Measurements from ENCODE around the gene DRD2. TPM values are rescaled to one million over a fixed set of nuclear protein-coding genes. Genes with fewer than 3 reads are reported as not detected.

DRD2 gene
- total RNA-seq, 1 experiment from 2014 or later, result 2.7 TPM

DNA sequence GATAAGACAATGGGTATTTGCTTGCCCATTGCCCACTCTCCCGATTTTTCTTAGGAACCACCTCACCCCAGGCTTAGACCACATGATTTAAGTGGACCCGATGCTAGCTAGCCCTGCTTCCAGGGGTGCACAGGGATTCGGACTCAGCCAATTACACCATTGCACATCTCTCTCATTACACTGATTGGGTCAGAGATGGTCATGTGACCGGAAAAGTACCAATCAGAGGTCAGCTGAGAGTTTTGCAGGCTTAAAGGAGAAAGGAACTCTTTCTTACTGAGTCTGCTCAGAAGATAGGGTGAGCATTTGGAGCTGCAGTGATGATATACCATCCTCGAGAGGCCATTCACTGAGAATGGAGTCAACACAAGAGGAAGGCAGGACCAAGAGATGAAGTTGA, 99.8 kb downstream of the DRD2 start:
- H3K9me3 ChIP-seq, result no peaks in the 10 kb centered on the region
- H3K4me3 ChIP-seq, result no peak overlapping the region
- H3K27me3 ChIP-seq, result no peaks in the 10 kb centered on the region
- H3K36me3 ChIP-seq, result no peaks in the 10 kb centered on the region
- DNase-seq, result no peak

DNA sequence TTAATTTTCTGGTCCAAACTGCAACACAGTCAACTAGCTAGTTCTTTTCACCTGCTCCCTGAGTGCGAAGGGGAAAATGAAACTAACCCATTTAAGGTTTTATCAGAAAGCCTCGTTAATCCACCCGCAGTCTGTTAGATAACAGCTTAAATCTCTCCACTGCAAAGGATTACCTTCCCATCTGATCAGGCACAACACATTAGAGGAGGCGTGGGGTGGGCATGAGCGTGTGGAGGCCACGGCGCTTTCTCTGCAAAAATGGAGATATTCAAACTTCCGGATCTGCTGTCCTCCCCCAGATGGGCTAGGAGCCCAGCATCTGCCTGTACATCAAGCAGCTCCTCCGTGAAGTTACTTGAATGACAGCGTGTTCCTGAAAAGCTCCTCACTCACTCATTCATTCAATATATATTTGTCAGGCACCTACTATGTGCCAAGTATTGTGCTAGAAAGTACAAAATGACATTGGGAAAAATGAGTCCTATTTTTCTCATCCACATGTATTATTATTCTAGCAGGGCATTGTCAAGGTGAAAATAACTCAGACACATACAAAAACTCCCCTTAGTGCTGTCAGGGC, 101.1 kb downstream of the DRD2 start:
- H3K4me3 ChIP-seq, result no peak overlapping the region

DNA sequence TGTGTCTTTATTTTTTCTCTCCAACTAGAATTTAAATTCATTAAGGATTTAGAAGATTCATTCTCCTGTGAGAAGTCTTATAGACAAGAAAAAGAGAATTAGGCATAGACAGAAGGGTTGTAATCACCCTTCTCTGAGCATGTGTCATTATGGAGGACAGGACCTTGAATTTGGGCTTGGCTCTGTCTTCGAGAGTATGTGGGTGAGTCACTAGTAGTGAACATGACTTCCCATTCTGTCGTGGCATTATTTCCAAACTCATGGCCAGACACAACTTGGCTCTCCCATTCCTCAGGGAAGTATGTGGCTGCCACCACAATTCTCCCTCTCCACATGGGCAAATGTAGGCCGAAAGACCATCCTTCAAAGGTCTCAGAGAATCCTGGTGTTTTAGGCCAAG, 101.9 kb downstream of the DRD2 start:
- no peaks in the 10 kb centered on the region for H3K36me3 ChIP-seq
- DNase-seq, result peak; percentile 71
- H3K4me3 ChIP-seq, result no peak overlapping the region
- H3K9me3 ChIP-seq, result no peaks in the 10 kb centered on the region
- no peaks in the 10 kb centered on the region for H3K27me3 ChIP-seq

More for the DNA sequence above, 101.1 kb downstream of the DRD2 start:
- DNase-seq, result no peak
- Histone ChIP-seq H3K36me3 (no peaks in the 10 kb centered on the region), H3K27me3 (no peaks in the 10 kb centered on the region), H3K9me3 (no peaks in the 10 kb centered on the region)

DNA sequence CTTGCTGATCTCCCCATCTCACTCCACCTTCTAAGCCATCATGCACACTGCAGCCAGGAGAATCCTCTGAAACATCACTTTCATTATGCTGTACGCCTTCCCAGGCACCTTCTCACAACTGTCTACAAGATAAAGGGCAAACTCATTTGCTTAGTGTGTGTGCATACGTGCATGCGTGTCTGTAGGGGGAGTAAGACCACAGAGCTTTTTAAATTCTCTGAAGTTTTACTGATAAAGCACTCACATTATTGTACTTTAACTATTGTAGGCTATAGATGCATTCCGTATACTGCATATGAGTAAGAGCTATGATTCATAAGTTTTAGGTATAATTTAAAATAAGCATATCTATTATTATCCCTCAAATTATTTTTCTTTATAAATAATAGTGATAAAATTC, 102.9 kb downstream of the DRD2 start:
- DNase-seq, result no peak
- H3K27me3 ChIP-seq, result no peaks in the 10 kb centered on the region
- no peak overlapping the region for H3K4me3 ChIP-seq
- H3K9me3 ChIP-seq, result no peaks in the 10 kb centered on the region
- no peaks in the 10 kb centered on the region for H3K36me3 ChIP-seq

DNA sequence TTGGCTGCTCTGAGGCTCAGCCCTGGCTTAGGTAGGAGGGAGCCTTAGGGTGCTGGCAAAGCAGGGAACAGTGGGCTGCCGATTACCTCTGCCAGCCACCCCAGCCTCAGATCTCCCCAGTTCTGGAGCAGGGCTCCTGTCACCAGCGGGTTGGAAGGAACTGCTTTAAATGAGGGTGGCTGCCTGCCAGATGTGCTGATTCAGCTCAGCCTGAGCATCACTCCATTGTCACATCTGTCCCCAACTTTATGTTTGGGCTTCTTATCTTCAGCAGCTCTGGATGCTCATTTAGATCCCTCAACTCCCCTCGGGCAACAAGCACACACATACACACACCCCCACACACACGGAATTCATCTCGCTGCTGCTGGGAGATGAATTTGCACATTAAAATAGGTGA, 104.6 kb downstream of the DRD2 start:
- H3K9me3 ChIP-seq, result no peaks in the 10 kb centered on the region
- H3K36me3 ChIP-seq, result no peaks in the 10 kb centered on the region
- no peak overlapping the region for H3K4me3 ChIP-seq
- no peaks in the 10 kb centered on the region for H3K27me3 ChIP-seq
- no peak for DNase-seq

DNA sequence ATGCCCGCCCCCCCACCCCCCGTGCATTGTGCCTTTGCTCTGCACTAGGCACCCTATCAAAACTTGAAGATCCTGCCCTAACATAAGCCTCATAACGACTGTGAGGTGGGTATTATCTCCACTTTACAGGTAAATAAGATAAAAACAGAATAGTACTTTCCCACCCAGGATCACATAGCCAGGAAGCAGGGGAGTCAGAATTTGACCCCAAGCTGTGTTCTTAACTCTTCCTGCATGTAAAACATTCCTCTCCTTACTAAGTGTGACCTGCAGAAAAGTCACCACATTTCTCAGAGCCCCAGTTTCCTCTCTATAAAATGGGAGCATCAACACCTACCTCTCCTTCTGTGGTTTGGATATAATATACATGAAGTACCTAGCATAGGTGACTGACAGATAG, 105.8 kb downstream of the DRD2 start:
- H3K4me3 ChIP-seq, result no peak overlapping the region
- no peaks in the 10 kb centered on the region for H3K27me3 ChIP-seq
- H3K36me3 ChIP-seq, result no peaks in the 10 kb centered on the region
- DNase-seq, result no peak
- no peaks in the 10 kb centered on the region for H3K9me3 ChIP-seq

DNA sequence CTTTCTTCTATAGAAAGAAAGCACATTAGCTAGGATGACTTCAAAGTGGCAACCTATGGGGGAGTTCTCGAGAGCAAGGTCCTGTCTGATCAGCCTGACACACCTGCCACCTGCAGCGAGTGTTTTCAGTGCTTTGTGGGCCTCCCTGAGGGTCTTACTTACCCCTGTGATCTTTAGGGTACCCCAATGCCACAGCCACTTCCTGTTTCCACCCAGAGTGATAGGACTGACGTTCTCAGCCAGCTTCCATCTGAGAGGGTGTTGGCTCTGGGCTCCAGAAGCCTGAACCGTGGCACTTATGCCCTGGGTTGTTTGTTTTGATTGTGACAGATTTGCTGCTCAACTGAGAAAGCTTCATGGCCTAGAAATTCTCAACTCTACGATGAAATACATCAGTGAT, 109.3 kb downstream of the DRD2 start:
- no peak for DNase-seq
- Histone ChIP-seq H3K9me3 (no peaks in the 10 kb centered on the region), H3K36me3 (no peaks in the 10 kb centered on the region), H3K27me3 (no peaks in the 10 kb centered on the region), H3K4me3 (no peak overlapping the region)

DNA sequence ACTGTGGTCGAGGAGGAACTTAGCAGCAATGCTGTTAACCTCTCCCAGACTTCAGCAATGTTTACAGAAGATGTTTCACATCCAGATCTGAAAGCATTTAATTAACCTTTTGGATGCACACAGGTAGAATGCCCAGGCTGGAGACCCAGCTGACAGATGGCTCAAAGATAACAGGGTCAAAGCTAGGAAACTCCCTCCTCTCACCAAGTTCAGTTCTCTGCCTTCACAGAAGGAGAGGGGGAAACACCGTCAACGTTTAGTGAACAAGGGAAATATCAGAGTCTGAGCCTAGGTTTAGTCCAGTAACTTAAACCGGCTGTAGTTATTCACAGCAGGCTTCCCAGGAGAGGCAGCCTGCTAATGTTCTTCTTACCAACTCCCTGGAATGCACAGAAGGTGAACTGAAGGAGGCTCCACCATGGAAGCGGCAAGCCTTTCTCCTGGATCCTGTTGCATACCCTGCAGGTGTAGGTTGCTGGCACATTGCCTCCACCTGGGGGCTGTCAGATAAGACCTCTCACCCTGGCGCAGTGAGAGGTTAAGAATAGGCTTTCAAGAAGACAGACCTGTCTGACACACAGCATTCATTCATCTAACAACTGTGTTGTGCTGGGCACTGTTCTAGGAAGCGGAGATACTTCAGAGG, 111.1 kb downstream of the DRD2 start:
- H3K27me3 ChIP-seq, result no peaks in the 10 kb centered on the region
- H3K36me3 ChIP-seq, result no peaks in the 10 kb centered on the region; the same call in 1 of the 2 replicates
- no peak overlapping the region for H3K4me3 ChIP-seq
- DNase-seq, result no peak
- no peaks in the 10 kb centered on the region for H3K9me3 ChIP-seq

DNA sequence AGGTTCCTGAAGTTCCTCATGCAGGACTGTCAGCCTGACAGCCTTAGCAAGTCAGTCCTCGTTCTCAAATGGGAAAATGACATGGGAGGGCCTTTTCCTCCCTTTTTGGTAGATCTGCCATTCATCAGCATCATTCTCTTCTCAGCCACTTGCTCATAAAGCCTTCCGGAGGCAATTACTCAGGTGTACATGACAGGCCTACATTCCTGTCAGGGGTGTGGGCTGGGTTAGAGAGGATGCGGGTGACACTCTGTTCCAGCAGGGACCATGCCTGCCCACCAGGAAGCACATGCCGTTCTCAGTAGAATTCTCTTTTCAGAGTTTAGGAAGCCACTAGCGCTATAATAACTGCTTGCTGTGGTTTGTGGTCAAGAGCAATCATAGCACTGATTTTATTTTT, 111.8 kb downstream of the DRD2 start:
- H3K9me3 ChIP-seq, result no peaks in the 10 kb centered on the region
- no peaks in the 10 kb centered on the region for H3K27me3 ChIP-seq
- H3K36me3 ChIP-seq, result no peaks in the 10 kb centered on the region; the same call in 1 of the 2 replicates
- H3K4me3 ChIP-seq, result no peak overlapping the region
- no peak for DNase-seq

Other genes with a start within 250 kb of the DRD2 start
- gene TTC12, start 160.8 kb downstream of the DRD2 start, total RNA-seq (2014; rRNA removed; shearing (Covaris generic); ENCODE audit: low replicate concordance), result 7.3 and 7.4 TPM in 2 replicates
- gene ANKK1, start 87.6 kb downstream of the DRD2 start, total RNA-seq (2014; rRNA removed; shearing (Covaris generic); ENCODE audit: low replicate concordance), result not detected in 2 replicates
- not detected in 2 replicates for gene TMPRSS5, start 230.9 kb upstream of the DRD2 start, total RNA-seq (2014; rRNA removed; shearing (Covaris generic); ENCODE audit: low replicate concordance)